ENCODE measurements around the gene STAB2. TPM values are rescaled to one million over a fixed set of nuclear protein-coding genes. Genes with fewer than 3 reads are reported as not detected.

Gene STAB2
- total and polyA plus RNA-seq, 4 donors: 0.21 to 0.45 TPM; not detected in 2

DNA sequence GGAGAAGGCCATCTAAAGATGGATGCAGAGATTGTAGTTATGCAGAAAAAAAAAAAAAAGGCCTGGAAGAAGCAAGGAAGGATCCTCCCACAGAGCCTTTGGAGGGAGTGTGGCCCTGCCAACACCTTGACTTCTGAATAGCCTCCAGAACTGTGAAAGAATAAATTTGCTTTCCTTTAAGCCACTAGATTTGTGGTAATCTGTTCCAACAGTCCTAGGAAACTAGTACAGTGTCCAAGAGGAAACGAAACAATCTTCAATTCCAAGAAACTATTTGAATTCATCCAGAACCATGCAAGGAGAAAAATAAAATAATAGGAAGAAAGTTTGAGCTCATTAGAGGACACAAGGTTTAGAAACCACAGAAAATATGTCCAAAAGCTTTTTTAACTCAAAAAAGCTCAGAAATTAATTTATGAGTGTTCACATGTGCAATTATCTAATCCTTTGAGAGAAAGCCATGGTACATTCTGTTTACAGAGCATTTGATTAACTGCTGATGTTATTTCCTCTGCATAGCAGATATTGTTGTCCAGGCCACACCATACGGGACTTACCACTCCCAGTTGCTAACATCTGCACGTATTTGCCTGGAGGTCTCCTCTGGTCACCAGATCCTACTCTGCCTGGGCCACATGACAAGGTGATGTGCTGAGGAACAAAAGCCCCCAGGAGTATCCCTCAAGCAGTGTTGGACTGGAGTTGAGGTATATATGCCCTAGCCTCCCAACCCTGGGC is 30.0 kb upstream of the STAB2 start:
- intact Hi-C loops (cut with DNase I): no loop called here
- peaks cover 0 to 3% of the 10 kb centered on the region in 2 donors for H3K27me3 ChIP-seq (ENCODE audit: control insufficient read depth in 1 of 2, insufficient read depth in 2 of 2, low read length in 1 of 2)
- no peaks in the 10 kb centered on the region for H3K36me3 ChIP-seq (ENCODE audit: control insufficient read depth in 1 of 2, insufficient read depth in 2 of 2, low read length in 1 of 2)
- no peak overlapping the region for H3K27ac ChIP-seq (ENCODE audit: low read depth in 1 of 2, low read length in 2 of 2)
- H3K9me3 ChIP-seq (ENCODE audit: control insufficient read depth, low read length): no peaks in the 10 kb centered on the region
- H3K4me1 ChIP-seq (ENCODE audit: control insufficient read depth in 1 of 2, insufficient read depth in 2 of 2, low read length in 2 of 2): no peaks in the 10 kb centered on the region
- WGBS, 2 donors: 60 to 63% methylated on average over 3 of the region's 3 CpGs
- H3K4me3 ChIP-seq (ENCODE audit: low read length in 2 of 2): no peak overlapping the region
- ATAC-seq (ENCODE audit: low FRiP score): peak; percentile 82
- DNase-seq: no peak

DNA sequence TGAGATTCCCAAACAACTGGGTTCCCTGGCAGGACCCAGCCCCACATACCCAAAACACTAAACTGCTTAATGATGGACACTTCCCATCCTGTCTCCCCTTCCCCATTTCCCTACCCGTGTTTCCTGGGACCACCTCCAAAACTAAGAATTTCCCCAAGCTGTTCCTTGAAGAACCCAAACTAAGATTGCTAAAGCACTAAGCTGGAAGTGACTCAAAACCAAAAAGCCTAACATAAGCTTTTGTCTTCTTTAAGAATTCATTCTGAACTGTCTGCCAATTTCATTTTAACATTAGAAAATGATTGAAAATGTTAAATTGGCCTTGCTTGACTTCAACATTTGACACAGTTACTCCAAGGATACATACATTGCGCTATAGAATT is 29.5 kb upstream of the STAB2 start:
- no peak overlapping the region for H3K27ac ChIP-seq (ENCODE audit: low read depth in 1 of 2, low read length in 2 of 2)
- intact Hi-C loops (cut with DNase I): no loop called here
- no peak for DNase-seq
- ATAC-seq (ENCODE audit: low FRiP score): no peak
- H3K27me3 ChIP-seq (ENCODE audit: control insufficient read depth in 1 of 2, insufficient read depth in 2 of 2, low read length in 1 of 2): peaks cover 0 to 3% of the 10 kb centered on the region in 2 donors
- WGBS, 2 donors: 60 to 69% methylated on average over 2 of the region's 2 CpGs
- peaks cover 2% of the 10 kb centered on the region for H3K9me3 ChIP-seq (ENCODE audit: control insufficient read depth, low read length)
- H3K36me3 ChIP-seq (ENCODE audit: control insufficient read depth in 1 of 2, insufficient read depth in 2 of 2, low read length in 1 of 2): no peaks in the 10 kb centered on the region
- H3K4me3 ChIP-seq (ENCODE audit: low read length in 2 of 2): no peak overlapping the region
- H3K4me1 ChIP-seq (ENCODE audit: control insufficient read depth in 1 of 2, insufficient read depth in 2 of 2, low read length in 2 of 2): no peaks in the 10 kb centered on the region

DNA sequence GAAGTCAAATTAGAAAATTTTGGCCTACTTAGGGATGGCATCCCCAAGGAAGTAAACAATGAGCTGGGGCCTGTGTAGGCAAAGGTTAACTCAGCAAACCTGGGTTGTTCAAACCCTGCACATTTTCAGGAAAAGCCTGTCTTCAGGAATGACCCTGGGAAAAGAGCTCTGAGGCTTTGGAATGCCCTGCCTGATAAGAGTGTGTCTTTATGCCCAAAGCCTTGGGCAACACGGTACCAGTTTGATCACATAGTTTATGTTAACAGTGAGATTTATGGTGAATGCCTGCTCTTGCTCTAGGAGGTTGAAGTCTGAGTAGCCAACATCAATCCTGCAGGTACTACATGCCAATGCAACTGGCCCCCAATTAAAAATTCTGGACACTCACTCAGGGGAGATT is 28.2 kb upstream of the STAB2 start:
- H3K36me3 ChIP-seq (ENCODE audit: control insufficient read depth in 1 of 2, insufficient read depth in 2 of 2, low read length in 1 of 2): no peaks in the 10 kb centered on the region
- intact Hi-C loops (cut with DNase I): no loop called here
- H3K4me3 ChIP-seq (ENCODE audit: low read length in 2 of 2): no peak overlapping the region
- peaks cover 7% of the 10 kb centered on the region for H3K9me3 ChIP-seq (ENCODE audit: control insufficient read depth, low read length)
- no peak for ATAC-seq (ENCODE audit: low FRiP score)
- peaks cover 0 to 4% of the 10 kb centered on the region in 2 donors for H3K27me3 ChIP-seq (ENCODE audit: control insufficient read depth in 1 of 2, insufficient read depth in 2 of 2, low read length in 1 of 2)
- 23 to 24% methylated on average over 1 of the region's 1 CpG for WGBS, 2 donors
- no peaks in the 10 kb centered on the region for H3K4me1 ChIP-seq (ENCODE audit: control insufficient read depth in 1 of 2, insufficient read depth in 2 of 2, low read length in 2 of 2)
- no peak for DNase-seq
- H3K27ac ChIP-seq (ENCODE audit: low read depth in 1 of 2, low read length in 2 of 2): no peak overlapping the region

DNA sequence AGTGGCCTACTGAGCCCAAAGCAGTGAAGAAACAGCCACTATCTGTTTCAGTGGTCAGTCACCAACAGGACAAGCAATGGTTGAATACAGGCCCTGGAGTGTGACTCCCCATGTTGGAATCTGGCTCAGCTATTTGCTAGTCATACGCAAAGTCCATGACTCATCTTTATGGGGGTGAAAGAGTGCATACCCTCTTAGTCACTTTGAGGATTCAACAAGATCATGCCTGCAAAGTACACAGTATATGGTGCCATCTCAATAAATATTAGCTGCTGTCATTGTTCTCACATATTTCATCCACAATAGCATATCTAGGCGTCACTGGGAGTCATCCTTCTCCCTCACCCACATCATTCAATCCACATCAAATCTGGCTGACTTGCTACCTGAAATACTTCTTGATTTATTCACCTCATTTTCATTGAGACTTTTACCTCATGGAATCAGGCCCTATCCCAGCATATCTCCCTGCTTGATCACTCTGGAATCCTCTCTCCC is 26.4 kb upstream of the STAB2 start:
- DNase-seq: no peak
- Histone ChIP-seq H3K27me3 (ENCODE audit: control insufficient read depth in 1 of 2, insufficient read depth in 2 of 2, low read length in 1 of 2) (peaks cover 0 to 3% of the 10 kb centered on the region in 2 donors), H3K36me3 (ENCODE audit: control insufficient read depth in 1 of 2, insufficient read depth in 2 of 2, low read length in 1 of 2) (no peaks in the 10 kb centered on the region), H3K4me3 (ENCODE audit: low read length in 2 of 2) (no peak overlapping the region), H3K9me3 (ENCODE audit: control insufficient read depth, low read length) (peaks cover 10% of the 10 kb centered on the region), H3K4me1 (ENCODE audit: control insufficient read depth in 1 of 2, insufficient read depth in 2 of 2, low read length in 2 of 2) (no peaks in the 10 kb centered on the region), H3K27ac (ENCODE audit: low read depth in 1 of 2, low read length in 2 of 2) (no peak overlapping the region)
- 66 to 77% methylated on average over 2 of the region's 2 CpGs for WGBS, 2 donors
- ATAC-seq (ENCODE audit: low FRiP score): peak; percentile 50
- intact Hi-C loops (cut with DNase I): no loop called here

DNA sequence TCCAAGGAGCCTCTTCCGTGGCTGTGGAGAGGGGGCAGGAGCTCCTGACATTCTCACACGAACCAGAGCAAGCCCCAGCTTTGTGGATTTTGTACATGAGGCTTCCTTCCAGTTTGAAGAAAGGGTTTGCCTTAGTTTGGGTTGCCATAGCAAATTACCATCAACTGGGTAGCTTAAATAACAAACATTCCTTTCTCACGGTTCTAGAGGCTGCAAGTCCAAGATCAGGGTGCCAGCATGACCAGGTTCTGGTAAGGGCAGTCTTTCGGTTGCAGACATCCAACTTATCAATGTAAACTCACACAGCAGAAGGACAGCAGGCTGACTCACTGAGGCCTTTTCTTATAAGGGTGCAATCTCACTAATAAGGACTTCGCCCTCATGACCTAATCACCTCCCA is 25.9 kb upstream of the STAB2 start:
- H3K4me1 ChIP-seq (ENCODE audit: control insufficient read depth in 1 of 2, insufficient read depth in 2 of 2, low read length in 2 of 2): no peaks in the 10 kb centered on the region
- no peaks in the 10 kb centered on the region for H3K36me3 ChIP-seq (ENCODE audit: control insufficient read depth in 1 of 2, insufficient read depth in 2 of 2, low read length in 1 of 2)
- DNase-seq (no peak), ATAC-seq (ENCODE audit: low FRiP score) (no peak)
- peaks cover 0 to 3% of the 10 kb centered on the region in 2 donors for H3K27me3 ChIP-seq (ENCODE audit: control insufficient read depth in 1 of 2, insufficient read depth in 2 of 2, low read length in 1 of 2)
- intact Hi-C loops (cut with DNase I): no loop called here
- H3K4me3 ChIP-seq (ENCODE audit: low read length in 2 of 2): no peak overlapping the region
- H3K9me3 ChIP-seq (ENCODE audit: control insufficient read depth, low read length): peaks cover 10% of the 10 kb centered on the region
- H3K27ac ChIP-seq (ENCODE audit: low read depth in 1 of 2, low read length in 2 of 2): no peak overlapping the region
- 51 to 54% methylated on average over 5 of the region's 5 CpGs for WGBS, 2 donors

DNA sequence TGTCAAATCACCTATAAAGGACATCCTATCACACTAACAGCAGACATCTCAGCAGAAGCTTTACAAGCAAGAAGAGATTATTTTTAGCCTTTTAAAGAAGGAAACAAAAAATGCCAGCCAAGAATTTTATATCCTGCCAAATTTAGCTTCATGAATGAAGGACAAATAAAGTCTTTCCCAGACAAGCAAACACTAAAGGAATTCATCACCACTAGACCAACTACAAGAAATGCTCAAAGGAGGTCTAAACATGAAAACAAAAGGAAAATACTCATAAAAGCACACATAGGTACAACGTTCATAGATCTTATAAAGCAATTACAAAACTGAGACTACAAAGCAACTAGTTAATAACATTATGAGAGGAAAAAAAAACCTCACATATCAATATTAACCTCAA is 20.7 kb upstream of the STAB2 start:
- Histone ChIP-seq H3K27ac (ENCODE audit: low read depth in 1 of 2, low read length in 2 of 2) (no peak overlapping the region), H3K27me3 (ENCODE audit: control insufficient read depth in 1 of 2, insufficient read depth in 2 of 2, low read length in 1 of 2) (peaks cover 0 to 3% of the 10 kb centered on the region in 2 donors), H3K9me3 (ENCODE audit: control insufficient read depth, low read length) (peaks cover 10% of the 10 kb centered on the region), H3K36me3 (ENCODE audit: control insufficient read depth in 1 of 2, insufficient read depth in 2 of 2, low read length in 1 of 2) (no peaks in the 10 kb centered on the region), H3K4me1 (ENCODE audit: control insufficient read depth in 1 of 2, insufficient read depth in 2 of 2, low read length in 2 of 2) (no peaks in the 10 kb centered on the region), H3K4me3 (ENCODE audit: low read length in 2 of 2) (no peak overlapping the region)
- WGBS, 2 donors: 72 to 74% methylated on average over 1 of the region's 1 CpG
- DNase-seq (no peak), ATAC-seq (ENCODE audit: low FRiP score) (no peak)
- intact Hi-C loops (cut with DNase I): no loop called here

DNA sequence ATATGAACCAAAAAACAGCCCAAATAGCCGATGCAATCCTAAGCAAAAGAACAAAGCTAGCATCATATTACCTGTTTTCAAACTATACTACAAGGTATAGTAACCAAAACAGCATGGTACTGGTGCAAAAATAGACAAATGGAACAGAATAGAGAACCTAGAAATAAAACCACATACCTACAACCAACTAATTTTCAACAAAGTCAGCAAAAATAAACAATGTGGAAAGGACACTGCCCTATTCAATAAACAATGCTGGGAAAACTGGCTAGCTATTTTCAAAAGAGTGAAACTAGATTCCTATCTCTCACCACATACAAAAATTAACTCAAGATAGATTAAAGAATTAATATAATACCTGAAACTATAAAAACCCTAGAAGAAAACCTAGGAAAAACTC is 17.8 kb upstream of the STAB2 start:
- no peaks in the 10 kb centered on the region for H3K4me1 ChIP-seq (ENCODE audit: control insufficient read depth in 1 of 2, insufficient read depth in 2 of 2, low read length in 2 of 2)
- no peaks in the 10 kb centered on the region for H3K36me3 ChIP-seq (ENCODE audit: control insufficient read depth in 1 of 2, insufficient read depth in 2 of 2, low read length in 1 of 2)
- peaks cover 5% of the 10 kb centered on the region for H3K9me3 ChIP-seq (ENCODE audit: control insufficient read depth, low read length)
- intact Hi-C loops (cut with DNase I): no loop called here
- ATAC-seq (ENCODE audit: low FRiP score) (no peak), DNase-seq (no peak)
- no peak overlapping the region for H3K4me3 ChIP-seq (ENCODE audit: low read length in 2 of 2)
- H3K27me3 ChIP-seq (ENCODE audit: control insufficient read depth in 1 of 2, insufficient read depth in 2 of 2, low read length in 1 of 2): no peaks in the 10 kb centered on the region
- 86 to 89% methylated on average over 1 of the region's 1 CpG for WGBS, 2 donors
- no peak overlapping the region for H3K27ac ChIP-seq (ENCODE audit: low read depth in 1 of 2, low read length in 2 of 2)

DNA sequence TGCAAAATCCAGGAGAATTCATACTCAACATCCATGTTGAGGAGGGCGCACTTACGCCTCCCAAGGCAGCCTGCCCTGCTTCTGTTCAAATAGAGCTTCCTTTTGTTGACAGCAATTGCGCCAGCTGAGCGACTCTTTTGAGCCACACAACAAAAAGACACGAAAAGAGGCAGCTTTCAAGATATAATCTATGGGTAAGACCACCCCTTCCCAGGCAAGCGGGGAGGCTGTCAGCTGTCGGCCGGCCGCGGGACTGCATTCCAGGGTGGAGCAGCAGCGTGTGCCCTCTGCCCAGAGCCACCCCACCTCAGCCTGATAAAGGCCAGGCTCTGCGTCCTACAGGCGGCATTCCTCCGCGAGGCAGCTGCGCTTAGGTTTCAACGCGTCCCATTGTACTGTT is 15.8 kb upstream of the STAB2 start:
- no peak overlapping the region for H3K4me3 ChIP-seq (ENCODE audit: low read length in 2 of 2)

More for the DNA sequence above, 15.8 kb upstream of the STAB2 start:
- H3K27ac ChIP-seq (ENCODE audit: low read depth in 1 of 2, low read length in 2 of 2): no peak overlapping the region
- H3K4me1 ChIP-seq (ENCODE audit: control insufficient read depth in 1 of 2, insufficient read depth in 2 of 2, low read length in 2 of 2): no peaks in the 10 kb centered on the region
- 12 to 14% methylated on average over 18 of the region's 18 CpGs for WGBS, 2 donors
- peaks cover 1% of the 10 kb centered on the region for H3K9me3 ChIP-seq (ENCODE audit: control insufficient read depth, low read length)
- no peaks in the 10 kb centered on the region for H3K36me3 ChIP-seq (ENCODE audit: control insufficient read depth in 1 of 2, insufficient read depth in 2 of 2, low read length in 1 of 2)
- intact Hi-C loops (cut with DNase I): loop anchor here in 1 of 2 donors (10.0 kb wide), 1 partner anchor 304 kb away; no protein-coding TSS in a partner anchor
- no peaks in the 10 kb centered on the region for H3K27me3 ChIP-seq (ENCODE audit: control insufficient read depth in 1 of 2, insufficient read depth in 2 of 2, low read length in 1 of 2)
- DNase-seq (no peak), ATAC-seq (ENCODE audit: low FRiP score) (no peak)
